HEK293 (cell line): Measurements from ENCODE around the gene ASXL2.
A peak's percentile ranks its signal among the peaks of the same experiment; 100 is the strongest.

Source experiments
- BCL11A ChIP-seq: fragments of 450-650 bp; formaldehyde crosslinking; IDR thresholded peaks from 2 replicates; pipeline ENCODE4 v1.5.1; 2016; ENCODE audit warnings: low read depth, missing biosample characterization, missing genetic modification characterization
- HOXD13 ChIP-seq: sonication (generic); formaldehyde crosslinking; IDR thresholded peaks from 2 replicates; pipeline ENCODE4 v1.8.0; 2022; ENCODE audit warnings: missing genetic modification reagents, borderline replicate concordance
- MEIS1 ChIP-seq: sonication (generic); formaldehyde crosslinking; IDR thresholded peaks from 2 replicates; pipeline ENCODE4 v1.8.1; 2022; ENCODE audit warnings: missing genetic modification reagents, mild to moderate bottlenecking, borderline replicate concordance
- SP2 ChIP-seq: fragments of 450-650 bp; formaldehyde crosslinking; IDR thresholded peaks from 2 replicates; pipeline ENCODE4 v1.5.1; 2016; ENCODE audit warnings: missing biosample characterization, missing genetic modification characterization
- ZBTB7A ChIP-seq: fragments of 450-650 bp; formaldehyde crosslinking; IDR thresholded peaks from 2 replicates; pipeline ENCODE4 v1.5.1; 2016; ENCODE audit warnings: low read depth, missing biosample characterization, missing genetic modification characterization
- ZNF19 ChIP-seq: fragments of 450-650 bp; formaldehyde crosslinking; IDR thresholded peaks from 2 replicates; pipeline ENCODE4; 2016; ENCODE audit warnings: missing biosample characterization, missing genetic modification characterization, low read depth
- ZNF26 ChIP-seq: fragments of 450-650 bp; formaldehyde crosslinking; IDR thresholded peaks from 2 replicates; pipeline ENCODE4 v1.5.1; 2016; ENCODE audit warnings: missing biosample characterization, missing genetic modification characterization
- ZNF341 ChIP-seq: fragments of 450-650 bp; formaldehyde crosslinking; IDR thresholded peaks from 2 replicates; pipeline ENCODE4; 2016; ENCODE audit warnings: low read depth, missing biosample characterization, missing genetic modification characterization
- ZNF362 ChIP-seq: fragments of 450-650 bp; formaldehyde crosslinking; IDR thresholded peaks from 2 replicates; pipeline ENCODE4 v1.5.1; 2016; ENCODE audit warnings: missing biosample characterization, missing genetic modification characterization
- ZNF404 ChIP-seq: fragments of 450-650 bp; formaldehyde crosslinking; IDR thresholded peaks from 2 replicates; pipeline ENCODE4 v1.5.1; 2017; ENCODE audit warnings: missing biosample characterization, missing genetic modification characterization
- ZNF621 ChIP-seq: fragments of 450-650 bp; formaldehyde crosslinking; IDR thresholded peaks from 2 replicates; pipeline ENCODE4 v1.5.1; 2017; ENCODE audit warnings: missing biosample characterization, missing genetic modification characterization
- ZNF626 ChIP-seq: fragments of 450-650 bp; sonication (Bioruptor Pico); formaldehyde crosslinking; IDR thresholded peaks from 2 replicates; pipeline ENCODE4 v1.5.1; 2018; ENCODE audit warnings: missing biosample characterization, missing genetic modification characterization, inconsistent platforms
- ZNF664 ChIP-seq: fragments of 450-650 bp; formaldehyde crosslinking; IDR thresholded peaks from 2 replicates; pipeline ENCODE4 v1.5.1; 2016; ENCODE audit warnings: missing biosample characterization, missing genetic modification characterization
- ZNF692 ChIP-seq: fragments of 450-650 bp; formaldehyde crosslinking; IDR thresholded peaks from 2 replicates; pipeline ENCODE4 v1.5.1; 2016; ENCODE audit warnings: missing biosample characterization, missing genetic modification characterization
- TF ChIP-seq, protein P1 (sequence below): fragments of 450-650 bp; formaldehyde crosslinking; IDR thresholded peaks from 2 replicates; pipeline ENCODE4 v1.5.1; 2017; ENCODE audit warnings: missing biosample characterization, missing genetic modification characterization
- TF ChIP-seq, protein P2 (sequence below): fragments of 450-650 bp; formaldehyde crosslinking; conservative IDR thresholded peaks from 2 replicates; pipeline ENCODE4 v1.5.1; 2016; ENCODE audit warnings: low read depth, missing biosample characterization, missing genetic modification characterization
- TF ChIP-seq, protein P3 (sequence below): fragments of 450-650 bp; formaldehyde crosslinking; IDR thresholded peaks from 2 replicates; pipeline ENCODE4 v1.5.1; 2016; ENCODE audit warnings: missing biosample characterization, missing genetic modification characterization
- TF ChIP-seq, protein P4 (sequence below): fragments of 450-650 bp; formaldehyde crosslinking; IDR thresholded peaks from 2 replicates; pipeline ENCODE4 v1.5.1; 2016; ENCODE audit warnings: missing biosample characterization, missing genetic modification characterization, low read depth

ASXL2 gene

GRCh38 chr2:25877431-25878360 lies 591 bp downstream of the ASXL2 start (continued):
- TF ChIP-seq, protein P1, sequence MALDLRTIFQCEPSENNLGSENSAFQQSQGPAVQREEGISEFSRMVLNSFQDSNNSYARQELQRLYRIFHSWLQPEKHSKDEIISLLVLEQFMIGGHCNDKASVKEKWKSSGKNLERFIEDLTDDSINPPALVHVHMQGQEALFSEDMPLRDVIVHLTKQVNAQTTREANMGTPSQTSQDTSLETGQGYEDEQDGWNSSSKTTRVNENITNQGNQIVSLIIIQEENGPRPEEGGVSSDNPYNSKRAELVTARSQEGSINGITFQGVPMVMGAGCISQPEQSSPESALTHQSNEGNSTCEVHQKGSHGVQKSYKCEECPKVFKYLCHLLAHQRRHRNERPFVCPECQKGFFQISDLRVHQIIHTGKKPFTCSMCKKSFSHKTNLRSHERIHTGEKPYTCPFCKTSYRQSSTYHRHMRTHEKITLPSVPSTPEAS (tag by site-specific recombination): no peak
- TF ChIP-seq ZNF692 (tag by site-specific recombination) (0 out of 2 replicates have a peak, but pooled peaks have one; percentile 12), ZBTB7A (tag by site-specific recombination) (0 out of 2 replicates have a peak, but pooled peaks have one; percentile 14), ZNF626 (no peak), BCL11A (tag by site-specific recombination) (0 out of 2 replicates have a peak, but pooled peaks have one; percentile 24), ZNF26 (tag by site-specific recombination) (no peak), ZNF19 (tag by site-specific recombination) (no peak), SP2 (peak; percentile 22), ZNF621 (no peak), ZNF362 (tag by site-specific recombination) (peak; percentile 95), HOXD13 (CRISPR knock-in tag) (0 out of 2 replicates have a peak, but pooled peaks have one; percentile 50), MEIS1 (no peak), ZNF404 (tag by site-specific recombination) (no peak), ZNF341 (tag by site-specific recombination) (peak; percentile 80), ZNF664 (tag by site-specific recombination) (no peak)
- TF ChIP-seq, protein P2, sequence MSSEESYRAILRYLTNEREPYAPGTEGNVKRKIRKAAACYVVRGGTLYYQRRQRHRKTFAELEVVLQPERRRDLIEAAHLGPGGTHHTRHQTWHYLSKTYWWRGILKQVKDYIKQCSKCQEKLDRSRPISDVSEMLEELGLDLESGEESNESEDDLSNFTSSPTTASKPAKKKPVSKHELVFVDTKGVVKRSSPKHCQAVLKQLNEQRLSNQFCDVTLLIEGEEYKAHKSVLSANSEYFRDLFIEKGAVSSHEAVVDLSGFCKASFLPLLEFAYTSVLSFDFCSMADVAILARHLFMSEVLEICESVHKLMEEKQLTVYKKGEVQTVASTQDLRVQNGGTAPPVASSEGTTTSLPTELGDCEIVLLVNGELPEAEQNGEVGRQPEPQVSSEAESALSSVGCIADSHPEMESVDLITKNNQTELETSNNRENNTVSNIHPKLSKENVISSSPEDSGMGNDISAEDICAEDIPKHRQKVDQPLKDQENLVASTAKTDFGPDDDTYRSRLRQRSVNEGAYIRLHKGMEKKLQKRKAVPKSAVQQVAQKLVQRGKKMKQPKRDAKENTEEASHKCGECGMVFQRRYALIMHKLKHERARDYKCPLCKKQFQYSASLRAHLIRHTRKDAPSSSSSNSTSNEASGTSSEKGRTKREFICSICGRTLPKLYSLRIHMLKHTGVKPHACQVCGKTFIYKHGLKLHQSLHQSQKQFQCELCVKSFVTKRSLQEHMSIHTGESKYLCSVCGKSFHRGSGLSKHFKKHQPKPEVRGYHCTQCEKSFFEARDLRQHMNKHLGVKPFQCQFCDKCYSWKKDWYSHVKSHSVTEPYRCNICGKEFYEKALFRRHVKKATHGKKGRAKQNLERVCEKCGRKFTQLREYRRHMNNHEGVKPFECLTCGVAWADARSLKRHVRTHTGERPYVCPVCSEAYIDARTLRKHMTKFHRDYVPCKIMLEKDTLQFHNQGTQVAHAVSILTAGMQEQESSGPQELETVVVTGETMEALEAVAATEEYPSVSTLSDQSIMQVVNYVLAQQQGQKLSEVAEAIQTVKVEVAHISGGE (tag by site-specific recombination): peak; percentile 50
- TF ChIP-seq, protein P3, sequence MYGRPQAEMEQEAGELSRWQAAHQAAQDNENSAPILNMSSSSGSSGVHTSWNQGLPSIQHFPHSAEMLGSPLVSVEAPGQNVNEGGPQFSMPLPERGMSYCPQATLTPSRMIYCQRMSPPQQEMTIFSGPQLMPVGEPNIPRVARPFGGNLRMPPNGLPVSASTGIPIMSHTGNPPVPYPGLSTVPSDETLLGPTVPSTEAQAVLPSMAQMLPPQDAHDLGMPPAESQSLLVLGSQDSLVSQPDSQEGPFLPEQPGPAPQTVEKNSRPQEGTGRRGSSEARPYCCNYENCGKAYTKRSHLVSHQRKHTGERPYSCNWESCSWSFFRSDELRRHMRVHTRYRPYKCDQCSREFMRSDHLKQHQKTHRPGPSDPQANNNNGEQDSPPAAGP (tag by site-specific recombination): no peak
- TF ChIP-seq, protein P4, sequence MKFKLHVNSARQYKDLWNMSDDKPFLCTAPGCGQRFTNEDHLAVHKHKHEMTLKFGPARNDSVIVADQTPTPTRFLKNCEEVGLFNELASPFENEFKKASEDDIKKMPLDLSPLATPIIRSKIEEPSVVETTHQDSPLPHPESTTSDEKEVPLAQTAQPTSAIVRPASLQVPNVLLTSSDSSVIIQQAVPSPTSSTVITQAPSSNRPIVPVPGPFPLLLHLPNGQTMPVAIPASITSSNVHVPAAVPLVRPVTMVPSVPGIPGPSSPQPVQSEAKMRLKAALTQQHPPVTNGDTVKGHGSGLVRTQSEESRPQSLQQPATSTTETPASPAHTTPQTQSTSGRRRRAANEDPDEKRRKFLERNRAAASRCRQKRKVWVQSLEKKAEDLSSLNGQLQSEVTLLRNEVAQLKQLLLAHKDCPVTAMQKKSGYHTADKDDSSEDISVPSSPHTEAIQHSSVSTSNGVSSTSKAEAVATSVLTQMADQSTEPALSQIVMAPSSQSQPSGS: no peak
- TF ChIP-seq, all 188 proteins: peak for 33
